ENCODE measurements around the gene CHMP6.
"Not testable (repeated sequence)": the region's sequence is repeated elsewhere in the genome, so short reads cannot be mapped to it uniquely, and the experiment has no call there.

Gene CHMP6

GRCh38 chr17:81011951-81012350 is 20.3 kb downstream of the CHMP6 start:
- no peak overlapping the region for H3K4me3 ChIP-seq (ENCODE audit: low read depth, low read length)
- in situ Hi-C loops (cut with HindIII; ENCODE audit: low sequenced_read_pairs), result no loop called here
- no peak for DNase-seq (ENCODE audit: low read depth)
- no peak for TF ChIP-seq CTCF (IDR thresholded peaks at IDR 0.05; ENCODE audit: low read depth, low read length, missing control alignments)

DNA sequence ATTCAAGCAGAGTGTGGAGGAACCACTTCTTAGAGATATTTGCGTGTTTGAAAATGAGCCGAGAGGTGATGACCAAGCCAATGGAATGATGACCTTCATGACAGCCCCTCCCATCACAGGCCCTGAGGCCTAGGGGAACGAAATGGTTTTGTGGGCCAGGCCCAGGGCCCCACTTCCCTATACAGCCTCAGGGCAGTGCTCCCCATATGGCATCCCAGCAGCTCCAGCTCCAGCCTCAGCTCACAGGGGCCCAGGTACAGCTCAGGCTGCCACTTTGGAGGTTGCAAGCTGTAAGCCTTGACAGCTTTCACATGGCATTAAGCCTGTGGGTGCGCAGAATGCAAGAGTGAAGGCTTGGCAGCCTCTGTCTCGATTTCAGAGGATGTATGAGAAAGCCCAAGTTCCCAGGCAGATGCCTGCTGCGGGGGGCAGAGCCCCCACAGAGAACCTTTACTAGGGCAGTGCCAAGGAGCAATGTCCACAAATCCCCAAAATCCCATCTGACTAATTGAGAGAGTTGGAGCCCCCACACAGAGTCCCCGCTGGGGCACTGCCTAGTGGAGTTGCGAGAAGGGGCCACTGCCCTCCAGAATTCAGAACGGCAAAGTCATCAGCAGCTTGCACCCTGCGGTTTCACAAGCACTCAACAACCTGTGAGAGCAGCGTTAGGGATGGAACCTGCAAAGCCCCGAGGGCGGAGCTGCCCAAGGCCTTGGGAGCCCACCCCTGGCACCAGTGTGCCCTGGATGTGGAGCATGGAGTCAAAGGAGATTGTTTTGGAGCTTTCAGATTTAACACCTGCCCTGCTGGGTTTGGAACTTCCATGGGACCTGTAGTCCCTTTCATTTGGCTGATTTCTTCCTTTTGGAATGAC is 21.2 kb downstream of the CHMP6 start:
- no peak overlapping the region for H3K4me3 ChIP-seq (ENCODE audit: low read depth, low read length)
- no peak for DNase-seq (ENCODE audit: low read depth)
- in situ Hi-C loops (cut with HindIII; ENCODE audit: low sequenced_read_pairs), result no loop called here
- TF ChIP-seq CTCF (IDR thresholded peaks at IDR 0.05; ENCODE audit: low read depth, low read length, missing control alignments), result no peak

- in situ Hi-C loops (cut with HindIII; ENCODE audit: low sequenced_read_pairs), result no loop called here
- no peak for DNase-seq (ENCODE audit: low read depth)
- no peak for TF ChIP-seq CTCF (IDR thresholded peaks at IDR 0.05; ENCODE audit: low read depth, low read length, missing control alignments)
- H3K4me3 ChIP-seq (ENCODE audit: low read depth, low read length), result no peak overlapping the region
Measured at GRCh38 chr17:81013642-81014041, 22.0 kb downstream of the CHMP6 start.

DNA sequence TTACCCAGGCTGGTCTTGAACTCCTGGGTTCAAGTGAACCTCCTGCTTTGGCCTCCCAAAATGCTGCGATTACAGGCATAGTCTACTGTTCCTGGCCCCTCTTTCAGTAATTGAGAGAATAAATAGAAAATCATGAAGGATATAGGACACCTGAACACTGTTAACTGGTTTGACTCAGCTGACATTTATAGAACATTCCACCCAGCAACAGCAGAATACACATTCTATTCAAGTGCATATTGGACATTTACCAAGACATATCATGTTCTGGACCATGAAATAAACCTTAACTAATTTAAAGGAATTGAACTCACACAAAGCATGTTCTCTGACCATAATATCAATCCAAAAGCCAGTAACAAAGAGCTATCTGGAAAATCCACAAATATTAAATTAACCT is 23.5 kb downstream of the CHMP6 start:
- TF ChIP-seq CTCF (IDR thresholded peaks at IDR 0.05; ENCODE audit: low read depth, low read length, missing control alignments), result no peak
- DNase-seq (ENCODE audit: low read depth), result no peak
- in situ Hi-C loops (cut with HindIII; ENCODE audit: low sequenced_read_pairs), result no loop called here
- H3K4me3 ChIP-seq (ENCODE audit: low read depth, low read length), result no peak overlapping the region

DNA sequence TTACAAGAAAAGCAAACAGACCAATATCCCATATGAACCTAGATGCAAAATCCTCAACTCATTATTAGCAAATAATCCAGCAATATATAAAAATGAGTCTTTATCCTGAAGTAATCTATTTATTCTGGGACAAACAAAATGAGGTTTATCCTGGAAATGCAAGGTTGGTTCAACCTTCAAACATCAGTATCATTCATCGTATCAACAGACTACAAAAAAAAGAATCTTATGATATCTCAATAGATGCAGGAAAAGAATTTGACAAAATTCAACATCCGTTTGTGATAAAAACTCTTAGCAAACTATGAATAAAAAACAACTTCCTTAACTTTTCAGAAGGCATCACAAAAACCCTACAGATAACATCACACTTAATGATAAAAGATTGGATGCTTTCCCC is 24.9 kb downstream of the CHMP6 start:
- no peak for TF ChIP-seq CTCF (IDR thresholded peaks at IDR 0.05; ENCODE audit: low read depth, low read length, missing control alignments)
- H3K4me3 ChIP-seq (ENCODE audit: low read depth, low read length), result no peak overlapping the region
- in situ Hi-C loops (cut with HindIII; ENCODE audit: low sequenced_read_pairs), result no loop called here
- no peak for DNase-seq (ENCODE audit: low read depth)

DNA sequence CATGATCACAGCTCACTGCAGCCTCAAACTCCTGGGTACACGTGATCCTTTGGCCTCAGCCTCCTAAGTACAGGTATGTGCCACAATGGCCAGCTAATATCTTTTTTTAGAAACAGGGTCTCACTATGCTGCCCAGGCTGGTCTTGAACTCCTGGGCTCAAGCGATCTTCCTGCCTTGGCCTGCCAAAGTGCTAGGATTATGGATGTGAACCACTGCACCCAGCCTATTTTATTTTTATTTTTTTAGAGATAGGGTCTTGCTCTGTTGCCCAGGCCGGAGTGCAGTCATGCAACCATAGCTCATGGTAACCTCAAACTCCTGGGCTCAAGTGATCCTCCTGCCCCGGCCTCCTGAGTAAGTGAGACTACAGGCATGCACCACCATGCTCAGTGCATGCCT is 25.7 kb downstream of the CHMP6 start:
- DNase-seq (ENCODE audit: low read depth); H3K4me3 ChIP-seq (ENCODE audit: low read depth, low read length); in situ Hi-C loops (cut with HindIII; ENCODE audit: low sequenced_read_pairs): not testable (repeated sequence)

DNA sequence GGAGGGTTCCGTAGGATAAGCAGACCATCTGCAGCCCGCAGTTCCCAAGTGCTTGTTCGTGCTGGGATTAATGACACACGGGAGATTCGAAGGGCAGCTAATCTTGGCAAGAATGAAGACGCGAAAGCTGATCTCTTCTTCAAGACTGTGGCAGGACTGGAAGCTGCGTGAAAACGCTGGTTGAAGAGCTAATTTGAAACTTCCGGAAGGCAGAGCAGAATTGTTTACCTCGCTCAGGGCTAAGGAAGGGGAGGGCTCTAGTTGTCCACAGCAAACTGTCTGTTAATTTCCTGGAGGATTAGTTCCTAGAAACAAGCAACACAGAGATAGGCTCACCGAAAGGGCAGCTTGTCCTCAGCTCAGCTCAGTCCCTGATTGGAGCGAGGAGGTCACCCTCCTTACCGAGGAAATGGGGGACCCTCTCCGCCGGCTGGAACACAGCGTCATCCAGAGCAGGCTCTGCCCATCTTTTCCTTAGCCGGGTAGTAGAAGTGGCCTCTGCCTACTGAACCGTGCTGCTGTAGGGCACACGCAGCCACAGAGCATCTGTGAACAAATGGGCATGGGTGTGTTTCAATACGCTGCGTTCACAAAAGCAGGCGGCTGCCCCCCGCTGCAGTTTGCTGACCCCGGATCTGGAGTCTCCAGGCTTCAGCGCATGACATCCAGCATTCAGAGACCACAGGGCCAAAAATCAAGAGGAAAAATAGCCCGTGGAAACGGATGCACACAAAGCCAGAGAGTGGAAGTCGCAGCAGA is 26.6 kb downstream of the CHMP6 start:
- TF ChIP-seq CTCF (IDR thresholded peaks at IDR 0.05; ENCODE audit: low read depth, low read length, missing control alignments), result no peak
- no peak overlapping the region for H3K4me3 ChIP-seq (ENCODE audit: low read depth, low read length)
- in situ Hi-C loops (cut with HindIII; ENCODE audit: low sequenced_read_pairs), result no loop called here
- DNase-seq (ENCODE audit: low read depth), result no peak

All from astrocyte of the cerebellum (primary cell).